Body of pancreas (tissue), 4 donors: Measurements from ENCODE around the gene LDLRAD3. TPM values are rescaled to one million over a fixed set of nuclear protein-coding genes. Genes with fewer than 3 reads are reported as not detected.
A peak's percentile ranks its signal among the peaks of the same experiment; 100 is the strongest.

Experiments used
- ATAC-seq: fragments of 150-250 bp; one replicate; pipeline ENCODE4 v1.9.1; 2016
- DNase-seq, 4 donors: peaks; one replicate each; pipeline ENCODE4 v3.0.0-alpha.2; 2019
- H3K27ac ChIP-seq, 4 donors: fragments of 200-600 bp; sonication (generic); 1 replicate in 3 of 4; 2 replicates in 1 of 4; pipeline versions ENCODE4 v1.5.1 to v1.6.1; 2016 to 2019; ENCODE audit warnings: mild to moderate bottlenecking in 1 of 4, mixed read lengths in 1 of 4, moderate library complexity in 1 of 4
- H3K27me3 ChIP-seq, 2 donors: fragments of 200-600 bp; sonication (generic); one replicate each; pipeline ENCODE4 v1.6.0; 2016; ENCODE audit warnings: mild to moderate bottlenecking in 1 of 2
- H3K36me3 ChIP-seq, 2 donors: fragments of 200-600 bp; sonication (generic); replicated peaks in 1 of 2; 2 replicates each; pipeline ENCODE4 v1.5.1; 2016; ENCODE audit warnings: low read depth in 2 of 2; ENCODE audit not compliant: insufficient read depth in 1 of 2
- H3K4me1 ChIP-seq: fragments of 200-600 bp; sonication (generic); one replicate; pipeline ENCODE4 v1.6.0; 2016
- H3K4me3 ChIP-seq, 2 donors: fragments of 200-600 bp; sonication (generic); 1 replicate in 1 of 2; 2 replicates in 1 of 2; pipeline ENCODE4 v1.5.1; 2016 to 2019
- H3K9me3 ChIP-seq, 3 donors: fragments of 200-600 bp; sonication (generic); 1 replicate in 2 of 3; 2 replicates in 1 of 3; pipeline ENCODE4 v1.5.1; 2016
- CTCF ChIP-seq, 7 experiments: fragments of 450-650 bp in 4 of 7; fragments of 200-600 bp in 3 of 7; sonication (generic) in 3 of 7; IDR thresholded peaks; one replicate each; pipeline ENCODE4 v1.5.1; 2016 to 2019; ENCODE audit warnings: antibody characterized with exemption in 7 of 7
- POLR2A ChIP-seq, 3 donors: fragments of 450-650 bp; IDR thresholded peaks; one replicate each; pipeline ENCODE4 v1.6.1; 2016; ENCODE audit warnings: antibody characterized with exemption in 3 of 3, mild to moderate bottlenecking in 2 of 3
- WGBS, 2 donors: methylation state at CpG; one replicate each; pipeline ENCODE4 v1.1.5; 2017; 5-methylcytosine and 5-hydroxymethylcytosine counted together
- intact Hi-C: fragments of 100-400 bp; cut with DNase I; formaldehyde crosslinking; loops from one replicate; pipeline ENCODE4 v1.15.1; 2023
- total RNA-seq, 2 donors: library from RNA; depleted of rRNA; stranded (reverse); fragments of >200 nt; gene quantifications; one replicate each; pipeline ENCODE4 v1.1.0, GENCODE V29; 2016

The LDLRAD3 gene
- total RNA-seq, 2 donors from 2014 or later: 5.7 to 7.9 TPM

- no peak overlapping the region for H3K27ac ChIP-seq
- no peak overlapping the region for H3K4me3 ChIP-seq
- TF ChIP-seq POLR2A (IDR thresholded peaks at IDR 0.05) (no peak), CTCF (IDR thresholded peaks at IDR 0.05) (no peak)
Observed at GRCh38 chr11:36008584-36008983, 64.7 kb downstream of the LDLRAD3 start.

DNA sequence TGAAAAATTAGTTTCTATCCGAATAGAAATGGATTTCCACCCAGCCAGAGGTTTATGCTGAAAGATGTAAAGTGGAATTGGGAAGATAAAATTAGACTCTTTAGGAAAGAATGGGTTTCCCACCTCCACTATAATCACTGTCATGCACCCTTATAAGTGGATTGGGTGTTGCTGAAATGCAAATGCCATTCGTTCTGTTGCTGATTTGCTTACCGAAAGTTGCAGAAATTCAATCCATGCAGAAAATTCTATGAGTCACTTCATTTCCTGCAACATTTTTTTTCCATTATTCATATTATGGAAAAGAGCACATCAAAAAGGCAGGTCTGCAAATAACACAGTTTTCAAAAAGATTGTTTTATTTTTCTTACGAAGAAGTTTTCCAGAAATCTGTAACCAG is 65.6 kb downstream of the LDLRAD3 start:
- 62 to 66% methylated on average over 4 of the region's 4 CpGs for WGBS, 2 donors

More at GRCh38 chr11:36008584-36008983, 64.7 kb downstream of the LDLRAD3 start:
- ATAC-seq (no peak), DNase-seq (no peak)
- H3K27me3 ChIP-seq: no peaks in the 10 kb centered on the region
- H3K4me1 ChIP-seq: no peaks in the 10 kb centered on the region
- H3K9me3 ChIP-seq: peaks cover 0 to 7% (median 0%) of the 10 kb centered on the region in 3 donors
- intact Hi-C loops: no loop called here
- no peaks in the 10 kb centered on the region for H3K36me3 ChIP-seq
- WGBS, 2 donors: 86 to 87% methylated on average over 3 of the region's 3 CpGs

DNA sequence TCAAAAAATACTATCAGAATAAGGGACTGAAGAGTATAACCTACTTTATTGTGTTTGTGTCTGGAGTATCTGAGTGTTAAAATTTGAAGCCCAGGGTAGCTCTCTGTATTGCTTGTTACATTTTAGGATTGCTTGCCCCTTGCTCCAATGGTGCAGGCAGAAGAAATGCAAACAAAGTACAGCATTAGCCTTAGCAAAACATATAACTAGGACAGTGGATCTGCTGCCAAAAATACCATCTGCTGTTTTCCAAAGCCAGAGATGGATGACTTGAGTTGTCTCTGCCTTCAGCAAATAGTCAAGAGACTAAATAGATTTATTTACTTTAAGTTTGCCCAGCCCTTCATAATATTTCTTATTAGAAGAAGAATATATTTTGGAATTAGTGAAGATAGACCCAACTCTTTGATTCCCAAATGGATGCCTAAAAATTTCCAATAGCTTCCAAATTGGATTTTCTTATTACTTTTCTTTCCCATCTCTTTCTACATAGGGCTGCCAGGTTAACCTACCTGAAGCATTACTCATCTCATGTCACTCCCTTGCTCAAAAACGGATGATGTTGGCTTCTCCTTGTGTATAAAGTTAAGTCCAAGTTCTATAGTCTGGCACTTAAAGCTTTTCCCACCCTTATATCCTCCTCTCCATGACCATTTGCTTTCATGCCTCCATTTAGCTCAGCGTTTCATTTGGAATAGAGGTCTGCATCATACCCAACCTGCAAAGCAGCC is 66.3 kb downstream of the LDLRAD3 start:
- TF ChIP-seq CTCF (IDR thresholded peaks at IDR 0.05) (no peak), POLR2A (IDR thresholded peaks at IDR 0.05) (no peak)
- WGBS, 2 donors: 70 to 75% methylated on average over 2 of the region's 2 CpGs
- Histone ChIP-seq H3K27ac (no peak overlapping the region), H3K4me1 (no peaks in the 10 kb centered on the region), H3K9me3 (no peaks in the 10 kb centered on the region), H3K27me3 (no peaks in the 10 kb centered on the region), H3K4me3 (no peak overlapping the region), H3K36me3 (no peaks in the 10 kb centered on the region)
- no peak for ATAC-seq
- no peak for DNase-seq
- intact Hi-C loops: no loop called here

More for the DNA sequence above, 65.6 kb downstream of the LDLRAD3 start:
- no peaks in the 10 kb centered on the region for H3K36me3 ChIP-seq
- no peak for ATAC-seq
- H3K27me3 ChIP-seq: no peaks in the 10 kb centered on the region
- no peak overlapping the region for H3K4me3 ChIP-seq
- peaks cover 0 to 4% (median 0%) of the 10 kb centered on the region in 3 donors for H3K9me3 ChIP-seq
- no peaks in the 10 kb centered on the region for H3K4me1 ChIP-seq
- no peak for DNase-seq
- H3K27ac ChIP-seq: no peak overlapping the region
- intact Hi-C loops: no loop called here
- TF ChIP-seq CTCF (IDR thresholded peaks at IDR 0.05) (no peak), POLR2A (IDR thresholded peaks at IDR 0.05) (no peak)

DNA sequence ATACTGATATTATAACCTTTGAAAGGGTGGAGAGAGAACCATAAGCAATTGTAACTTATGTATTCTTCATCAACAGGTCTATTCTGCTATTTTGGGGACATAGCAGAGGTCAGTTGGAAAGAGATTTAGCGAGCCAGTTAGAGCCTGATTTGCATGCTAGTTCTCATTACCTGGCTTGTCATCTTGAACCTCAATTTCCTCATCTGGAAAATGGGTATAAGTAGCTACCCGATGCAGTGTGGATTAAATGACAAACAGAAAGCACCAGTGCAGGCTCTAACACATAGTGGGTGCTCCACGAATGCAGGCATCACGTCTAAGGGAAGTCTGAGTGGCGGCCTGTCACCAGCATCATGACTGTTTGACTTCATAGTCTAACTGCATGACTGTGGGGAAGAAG is 67.7 kb downstream of the LDLRAD3 start:
- no peaks in the 10 kb centered on the region for H3K4me1 ChIP-seq
- TF ChIP-seq CTCF (IDR thresholded peaks at IDR 0.05) (no peak), POLR2A (IDR thresholded peaks at IDR 0.05) (no peak)
- DNase-seq: no peak
- no peaks in the 10 kb centered on the region for H3K9me3 ChIP-seq
- H3K4me3 ChIP-seq: no peak overlapping the region
- intact Hi-C loops: no loop called here
- ATAC-seq: no peak
- no peak overlapping the region for H3K27ac ChIP-seq
- no peaks in the 10 kb centered on the region for H3K36me3 ChIP-seq
- no peaks in the 10 kb centered on the region for H3K27me3 ChIP-seq
- 80 to 89% methylated on average over 5 of the region's 5 CpGs for WGBS, 2 donors

DNA sequence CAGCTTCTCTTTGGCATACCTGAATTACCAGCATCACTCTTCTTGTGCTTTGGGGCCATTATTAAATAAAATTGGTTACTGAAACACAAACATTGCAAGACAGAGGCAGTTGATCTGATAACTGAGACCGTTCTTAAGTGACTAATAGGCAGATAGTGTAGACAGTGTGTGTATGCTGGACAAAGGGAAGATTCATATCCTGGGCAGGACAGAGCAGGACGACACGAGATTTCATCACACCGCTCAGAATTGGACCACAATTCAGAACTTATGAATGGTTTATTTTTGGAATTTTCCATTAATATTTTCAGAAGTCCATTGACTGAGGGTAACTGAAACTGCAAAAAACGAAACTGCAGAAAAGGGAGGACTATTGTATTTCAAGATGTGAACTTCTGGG is 68.6 kb downstream of the LDLRAD3 start:
- 64 to 68% methylated on average over 5 of the region's 5 CpGs for WGBS, 2 donors
- no peak for DNase-seq
- H3K4me1 ChIP-seq: no peaks in the 10 kb centered on the region
- no peaks in the 10 kb centered on the region for H3K36me3 ChIP-seq
- no peaks in the 10 kb centered on the region for H3K9me3 ChIP-seq
- TF ChIP-seq POLR2A (IDR thresholded peaks at IDR 0.05) (no peak), CTCF (IDR thresholded peaks at IDR 0.05) (no peak)
- intact Hi-C loops: no loop called here
- no peak overlapping the region for H3K4me3 ChIP-seq
- no peaks in the 10 kb centered on the region for H3K27me3 ChIP-seq
- ATAC-seq: peak; percentile 24
- H3K27ac ChIP-seq: no peak overlapping the region
